Hepatocyte (in vitro differentiated cells): ENCODE measurements around the gene CCER1. TPM values are rescaled to one million over a fixed set of nuclear protein-coding genes. Genes with fewer than 3 reads are reported as not detected.

Source experiments
- DNase-seq: peaks from one replicate; pipeline ENCODE4 v3.0.0-alpha.2; 2016; ENCODE audit warnings: low spot score
- H2AFZ ChIP-seq: fragments of 200-600 bp; sonication (generic); 2 replicates; pipeline ENCODE4 v1.6.0; 2016; ENCODE audit warnings: antibody characterized with exemption, mild to moderate bottlenecking
- H3K27ac ChIP-seq: fragments of 200-600 bp; sonication (generic); 2 replicates; pipeline ENCODE4 v1.5.1; 2016; ENCODE audit warnings: mild to moderate bottlenecking
- H3K27me3 ChIP-seq: fragments of 200-600 bp; sonication (generic); 2 replicates; pipeline ENCODE4 v1.6.1; 2016
- H3K36me3 ChIP-seq: fragments of 200-600 bp; sonication (generic); replicated peaks from 2 replicates; pipeline ENCODE4 v1.5.1; 2016; ENCODE audit warnings: low read depth; ENCODE audit not compliant: insufficient read depth
- H3K4me1 ChIP-seq: fragments of 200-600 bp; sonication (generic); 2 replicates; pipeline ENCODE4 v1.5.1; 2016; ENCODE audit warnings: mild to moderate bottlenecking, moderate library complexity; ENCODE audit not compliant: insufficient read depth
- H3K4me2 ChIP-seq: fragments of 200-600 bp; sonication (generic); 2 replicates; pipeline ENCODE4 v1.6.0; 2016
- H3K4me3 ChIP-seq: fragments of 200-600 bp; sonication (generic); 2 replicates; pipeline ENCODE4 v1.5.1; 2016; ENCODE audit warnings: mild to moderate bottlenecking
- H3K79me2 ChIP-seq: fragments of 200-600 bp; sonication (generic); 2 replicates; pipeline ENCODE4 v1.6.0; 2017; ENCODE audit warnings: mild to moderate bottlenecking
- H3K9me2 ChIP-seq: fragments of 200-600 bp; sonication (generic); replicated peaks from 2 replicates; pipeline ENCODE4 v1.6.0; 2017; ENCODE audit warnings: mild to moderate bottlenecking; ENCODE audit not compliant: insufficient read depth
- H3K9me3 ChIP-seq: fragments of 200-600 bp; sonication (generic); 2 replicates; pipeline ENCODE4 v1.5.1; 2016; ENCODE audit warnings: low read depth, mild to moderate bottlenecking
- H4K20me1 ChIP-seq: fragments of 200-600 bp; sonication (generic); 2 replicates; pipeline ENCODE4 v1.6.0; 2016; ENCODE audit warnings: mild to moderate bottlenecking; ENCODE audit not compliant: insufficient read depth, poor library complexity, severe bottlenecking
- CTCF ChIP-seq: fragments of 200-600 bp; sonication (generic); IDR thresholded peaks from 2 replicates; pipeline ENCODE4 v1.5.1; 2016; ENCODE audit warnings: antibody characterized with exemption, mild to moderate bottlenecking; ENCODE audit not compliant: poor library complexity
- EZH2 ChIP-seq: fragments of 200-600 bp; sonication (generic); IDR thresholded peaks from 2 replicates; pipeline ENCODE4 v1.6.1; 2016; ENCODE audit warnings: antibody characterized with exemption, mild to moderate bottlenecking, borderline replicate concordance
- EZH2phosphoT487 ChIP-seq: fragments of 200-600 bp; sonication (generic); IDR thresholded peaks from one replicate; pipeline ENCODE4 v1.6.1; 2018; ENCODE audit warnings: antibody characterized with exemption, mild to moderate bottlenecking, low read depth, moderate library complexity; ENCODE audit not compliant: unreplicated experiment, severe bottlenecking
- WGBS: methylation state at CpG from one replicate; pipeline ENCODE4 v1.1.6; 2016; ENCODE audit warnings: low lambda C conversion rate; ENCODE audit errors: missing lambda C conversion rate; 5-methylcytosine and 5-hydroxymethylcytosine counted together
- polyA plus RNA-seq: library from polyadenylated mRNA; unstranded; fragments of >200 nt; fragmentation: Nextera tagmentation; extraction: Ambion mirVana; gene quantifications from 2 replicates; pipeline ENCODE4 v1.2.1, GENCODE V29; 2016
- total RNA-seq: library from RNA; depleted of rRNA; stranded (reverse); fragments of >200 nt; gene quantifications from 2 replicates; pipeline ENCODE4 v1.2.3, GENCODE V29; 2014

CCER1 gene
- total and polyA plus RNA-seq, 2 experiments from 2014 or later: not detected

GRCh38 chr12:90916516-90916915 is 38.5 kb downstream of the CCER1 start:
- H3K4me1 ChIP-seq: no peaks in the 10 kb centered on the region
- no peak overlapping the region for H3K4me3 ChIP-seq
- no peak overlapping the region for H3K27ac ChIP-seq
- no peaks in the 10 kb centered on the region for H3K9me3 ChIP-seq
- no peaks in the 10 kb centered on the region for H4K20me1 ChIP-seq
- no peaks in the 10 kb centered on the region for H3K79me2 ChIP-seq
- H2AFZ ChIP-seq: no peak overlapping the region
- no peaks in the 10 kb centered on the region for H3K9me2 ChIP-seq
- DNase-seq: no peak
- no peaks in the 10 kb centered on the region for H3K36me3 ChIP-seq
- TF ChIP-seq EZH2 (no peak), CTCF (no peak), EZH2phosphoT487 (no peak)
- H3K4me2 ChIP-seq: no peak overlapping the region
- H3K27me3 ChIP-seq: no peaks in the 10 kb centered on the region

- no peaks in the 10 kb centered on the region for H3K36me3 ChIP-seq
- no peak for TF ChIP-seq CTCF
- TF ChIP-seq EZH2phosphoT487: no peak
- no peak for TF ChIP-seq EZH2
- H3K79me2 ChIP-seq: no peaks in the 10 kb centered on the region
- H3K4me3 ChIP-seq: no peak overlapping the region
- H3K4me1 ChIP-seq: no peaks in the 10 kb centered on the region
- no peaks in the 10 kb centered on the region for H3K9me2 ChIP-seq
- no peak overlapping the region for H2AFZ ChIP-seq
- H3K27me3 ChIP-seq: no peaks in the 10 kb centered on the region
- H4K20me1 ChIP-seq: no peaks in the 10 kb centered on the region
- H3K27ac ChIP-seq: no peak overlapping the region
- WGBS: 90% methylated on average over 2 of the region's 2 CpGs
- DNase-seq: no peak
- H3K4me2 ChIP-seq: no peak overlapping the region
- no peaks in the 10 kb centered on the region for H3K9me3 ChIP-seq
These were observed 39.6 kb downstream of the CCER1 start for GRCh38 chr12:90915353-90915752.

- TF ChIP-seq EZH2phosphoT487 (no peak), CTCF (no peak), EZH2 (no peak)
- Histone ChIP-seq H3K4me1 (no peaks in the 10 kb centered on the region), H3K27ac (no peak overlapping the region), H3K27me3 (no peaks in the 10 kb centered on the region), H3K4me2 (no peak overlapping the region), H3K9me2 (no peaks in the 10 kb centered on the region), H3K4me3 (no peak overlapping the region), H2AFZ (no peak overlapping the region), H3K9me3 (no peaks in the 10 kb centered on the region), H4K20me1 (no peaks in the 10 kb centered on the region), H3K36me3 (no peaks in the 10 kb centered on the region), H3K79me2 (no peaks in the 10 kb centered on the region)
- DNase-seq: no peak
- 67% methylated on average over 3 of the region's 3 CpGs for WGBS
These were observed 44.0 kb downstream of the CCER1 start for GRCh38 chr12:90910958-90911357.
